Measurements from ENCODE around the gene NCF4. TPM values are rescaled to one million over a fixed set of nuclear protein-coding genes. Genes with fewer than 3 reads are reported as not detected.

Gene NCF4
- total RNA-seq, 1 experiment from 2014 or later: not detected

DNA sequence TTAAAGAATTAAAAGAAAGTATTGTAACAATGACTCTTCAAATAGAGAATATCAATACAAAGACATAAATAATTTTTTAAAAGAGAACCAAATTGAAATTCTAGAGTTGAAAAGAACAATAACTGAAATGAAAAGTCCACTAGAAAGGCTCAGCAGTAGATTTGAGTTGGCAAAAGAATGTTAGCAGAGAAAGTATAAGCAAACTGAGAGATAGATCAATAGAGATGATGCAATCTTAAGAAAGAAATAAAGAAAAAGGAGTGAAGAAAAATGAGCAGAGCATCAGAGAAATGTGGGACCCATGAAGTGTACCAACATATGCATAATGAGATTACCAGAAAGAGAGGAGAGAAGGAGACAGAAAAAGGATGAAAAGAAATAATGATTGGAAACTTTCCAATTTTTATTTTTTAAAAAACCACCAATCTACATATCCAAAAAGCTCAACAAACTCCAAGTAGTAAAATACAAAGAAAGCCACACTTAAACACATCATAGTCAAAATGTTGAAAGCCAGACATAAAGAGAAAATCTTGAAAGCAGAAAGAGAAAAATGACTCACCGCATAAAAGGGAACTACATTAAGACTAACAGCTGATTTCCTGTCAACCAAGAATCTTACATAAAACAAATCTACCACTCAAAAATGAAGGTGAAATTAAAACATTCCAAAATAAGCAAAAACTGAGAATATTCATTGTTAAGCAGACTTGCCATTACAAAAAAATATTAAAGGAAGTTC lies 20.9 kb downstream of the NCF4 start:
- Histone ChIP-seq H3K18ac (ENCODE audit: insufficient read length, low read depth, low read length) (no peak overlapping the region), H3K14ac (ENCODE audit: insufficient read depth, low read length) (no peak overlapping the region), H2BK15ac (ENCODE audit: low read depth, low read length) (no peak overlapping the region), H3K56ac (ENCODE audit: insufficient read length, low read depth, low read length) (no peak overlapping the region), H4K5ac (ENCODE audit: insufficient read length, low read depth, low read length) (no peak overlapping the region), H2BK5ac (ENCODE audit: insufficient read length, low read length) (no peak overlapping the region), H3K23me2 (ENCODE audit: insufficient read length, low read depth, low read length, poor library complexity, severe bottlenecking) (no peaks in the 10 kb centered on the region), H3K4me1 (ENCODE audit: insufficient read depth, low read length) (no peaks in the 10 kb centered on the region), H3K4me2 (ENCODE audit: insufficient read depth, insufficient read length, low read length) (no peak overlapping the region), H4K91ac (ENCODE audit: insufficient read length, low read depth, low read length) (no peak overlapping the region), H2BK120ac (ENCODE audit: low read depth, low read length, poor library complexity, severe bottlenecking) (no peak overlapping the region), H3K27me3 (ENCODE audit: insufficient read depth, low read length) (no peaks in the 10 kb centered on the region), H4K20me1 (ENCODE audit: control insufficient read depth, insufficient read depth, insufficient read length) (no peaks in the 10 kb centered on the region), H3K9ac (ENCODE audit: extremely low read depth, insufficient read length, low read length) (no peak overlapping the region), H2BK12ac (ENCODE audit: insufficient read length, low read depth, low read length) (no peak overlapping the region), H4K8ac (replicated peaks; ENCODE audit: insufficient read length, low read depth, low read length) (no peak overlapping the region), H3K27ac (ENCODE audit: insufficient read length, low read depth, low read length) (no peak overlapping the region), H3T11ph (ENCODE audit: low read length) (no peak overlapping the region), H3K9me3 (ENCODE audit: control insufficient read depth, low read depth, low read length) (no peaks in the 10 kb centered on the region), H2AK5ac (ENCODE audit: insufficient read length, low read length) (no peak overlapping the region), H3K79me1 (ENCODE audit: insufficient read depth, low read depth, low read length, poor library complexity, severe bottlenecking) (no peaks in the 10 kb centered on the region), H3K23ac (ENCODE audit: insufficient read length, low read depth, low read length) (no peak overlapping the region), H2BK20ac (ENCODE audit: low read depth, low read length, poor library complexity, severe bottlenecking) (no peak overlapping the region), H3K4ac (ENCODE audit: low read depth, low read length) (no peak overlapping the region), H2AFZ (ENCODE audit: low read length) (no peak overlapping the region), H3K79me2 (ENCODE audit: insufficient read depth, low read length) (no peaks in the 10 kb centered on the region)
- Mint-ChIP-seq H3K27ac (no peak overlapping the region), H3K27me3 (ENCODE audit: low read depth) (peaks cover 40% of the 10 kb centered on the region), H3K4me3 (no peak overlapping the region), H3K4me1 (peaks cover 5 to 13% of the 10 kb centered on the region in 2 experiments; a peak in 3 of 4 replicates), H3K36me3 (ENCODE audit: insufficient read depth in 1 of 3, low read depth in 3 of 3) (peaks cover 0 to 9% (median 2%) of the 10 kb centered on the region in 3 experiments; a peak in 4 of 7 replicates), H3K9me3 (peaks cover 7 to 12% of the 10 kb centered on the region in 2 experiments)
- DNase-seq: no peak
- WGBS (ENCODE audit: extremely low coverage, insufficient read length, low lambda C conversion rate): no CpG with 5 or more reads among the region's 1 CpG
- TF ChIP-seq, protein P1, sequence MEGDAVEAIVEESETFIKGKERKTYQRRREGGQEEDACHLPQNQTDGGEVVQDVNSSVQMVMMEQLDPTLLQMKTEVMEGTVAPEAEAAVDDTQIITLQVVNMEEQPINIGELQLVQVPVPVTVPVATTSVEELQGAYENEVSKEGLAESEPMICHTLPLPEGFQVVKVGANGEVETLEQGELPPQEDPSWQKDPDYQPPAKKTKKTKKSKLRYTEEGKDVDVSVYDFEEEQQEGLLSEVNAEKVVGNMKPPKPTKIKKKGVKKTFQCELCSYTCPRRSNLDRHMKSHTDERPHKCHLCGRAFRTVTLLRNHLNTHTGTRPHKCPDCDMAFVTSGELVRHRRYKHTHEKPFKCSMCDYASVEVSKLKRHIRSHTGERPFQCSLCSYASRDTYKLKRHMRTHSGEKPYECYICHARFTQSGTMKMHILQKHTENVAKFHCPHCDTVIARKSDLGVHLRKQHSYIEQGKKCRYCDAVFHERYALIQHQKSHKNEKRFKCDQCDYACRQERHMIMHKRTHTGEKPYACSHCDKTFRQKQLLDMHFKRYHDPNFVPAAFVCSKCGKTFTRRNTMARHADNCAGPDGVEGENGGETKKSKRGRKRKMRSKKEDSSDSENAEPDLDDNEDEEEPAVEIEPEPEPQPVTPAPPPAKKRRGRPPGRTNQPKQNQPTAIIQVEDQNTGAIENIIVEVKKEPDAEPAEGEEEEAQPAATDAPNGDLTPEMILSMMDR (conservative IDR thresholded peaks at IDR 0.05): no peak
